CD14-positive monocyte (primary cell): Measurements from ENCODE around the gene GASK1A. TPM values are rescaled to one million over a fixed set of nuclear protein-coding genes. Genes with fewer than 3 reads are reported as not detected.

ENCODE experiments used
- DNase-seq, 3 donors: peaks; one replicate each; pipeline ENCODE4 v3.0.0-alpha.2; 2011 to 2022
- H2AFZ ChIP-seq: 2 replicates; pipeline ENCODE4 v1.6.0; 2012; ENCODE audit warnings: mild to moderate bottlenecking, low read depth, low read length, inconsistent platforms; ENCODE audit not compliant: insufficient read depth, poor library complexity, severe bottlenecking
- H3K27ac ChIP-seq, 2 donors: 1 replicate in 1 of 2; 2 replicates in 1 of 2; pipeline ENCODE4 v1.5.1; 2012 to 2013; ENCODE audit warnings: low read length in 2 of 2, control low read depth in 1 of 2, inconsistent platforms in 1 of 2, low read depth in 1 of 2, mild to moderate bottlenecking in 1 of 2
- H3K27me3 ChIP-seq, 2 donors: one replicate each; pipeline versions ENCODE4 v1.6.0 to v1.6.1; 2011 to 2013; ENCODE audit warnings: low read length in 2 of 2; ENCODE audit not compliant: control insufficient read depth in 2 of 2, insufficient read depth in 2 of 2
- H3K36me3 ChIP-seq, 2 donors: replicated peaks in 1 of 2; 1 replicate in 1 of 2; 2 replicates in 1 of 2; pipeline versions ENCODE4 v1.5.1 to v1.6.1; 2012 to 2013; ENCODE audit warnings: low read length in 2 of 2, control low read depth in 1 of 2, inconsistent platforms in 1 of 2, mild to moderate bottlenecking in 1 of 2; ENCODE audit not compliant: insufficient read depth in 2 of 2, control insufficient read depth in 1 of 2
- H3K4me1 ChIP-seq, 2 donors: 1 replicate in 1 of 2; 2 replicates in 1 of 2; pipeline versions ENCODE4 v1.5.1 to v1.6.1; 2012 to 2013; ENCODE audit warnings: low read length in 2 of 2, control low read depth in 1 of 2, inconsistent platforms in 1 of 2, mild to moderate bottlenecking in 1 of 2, moderate library complexity in 1 of 2; ENCODE audit not compliant: insufficient read depth in 2 of 2, control insufficient read depth in 1 of 2
- H3K4me2 ChIP-seq: replicated peaks from 2 replicates; pipeline ENCODE3; 2012; ENCODE audit warnings: low read length, moderate library complexity, mild to moderate bottlenecking; ENCODE audit not compliant: poor library complexity, severe bottlenecking; ENCODE audit errors: extremely low read depth
- H3K4me3 ChIP-seq, 3 experiments: fragments of 200-600 bp in 1 of 3; sonication (generic) in 1 of 3; replicated peaks in 1 of 3; 1 replicate in 2 of 3; 2 replicates in 1 of 3; pipeline ENCODE4 v1.5.1; 2011 to 2013; ENCODE audit warnings: low read length in 3 of 3, mild to moderate bottlenecking in 3 of 3, control low read depth in 2 of 3, low read depth in 2 of 3, inconsistent platforms in 1 of 3, moderate library complexity in 1 of 3
- H3K79me2 ChIP-seq: 2 replicates; pipeline ENCODE4 v1.6.0; 2012; ENCODE audit warnings: mild to moderate bottlenecking, control low read depth, inconsistent platforms, low read length, moderate library complexity; ENCODE audit not compliant: insufficient read depth
- H3K9ac ChIP-seq: 2 replicates; pipeline ENCODE4 v1.6.0; 2017; ENCODE audit warnings: low read length, mild to moderate bottlenecking; ENCODE audit not compliant: insufficient read depth, poor library complexity, severe bottlenecking
- H3K9me3 ChIP-seq, 2 donors: replicated peaks in 1 of 2; 1 replicate in 1 of 2; 2 replicates in 1 of 2; pipeline versions ENCODE4 v1.5.1 to v1.6.1; 2012 to 2013; ENCODE audit warnings: low read length in 2 of 2, control low read depth in 1 of 2; ENCODE audit not compliant: control insufficient read depth in 1 of 2, insufficient read depth in 1 of 2
- H4K20me1 ChIP-seq: 2 replicates; pipeline ENCODE4 v1.6.0; 2012; ENCODE audit warnings: mild to moderate bottlenecking, low read length, control low read depth, moderate library complexity; ENCODE audit not compliant: insufficient read depth
- H3K27ac Mint-ChIP-seq, 7 donors: one replicate each; pipeline ENCODE4 v1.8.0; 2020; ENCODE audit warnings: mild to moderate bottlenecking in 7 of 7, mixed read lengths in 7 of 7, moderate library complexity in 6 of 7, inconsistent platforms in 2 of 7
- H3K27me3 Mint-ChIP-seq, 3 donors: one replicate each; pipeline ENCODE4 v1.8.0; 2021 to 2022; ENCODE audit warnings: low read depth in 3 of 3, mild to moderate bottlenecking in 3 of 3, mixed read lengths in 3 of 3, moderate library complexity in 3 of 3, inconsistent platforms in 1 of 3
- H3K36me3 Mint-ChIP-seq, 2 donors: one replicate each; pipeline ENCODE4 v1.8.0; 2020; ENCODE audit warnings: mixed read lengths in 2 of 2, inconsistent platforms in 1 of 2, mild to moderate bottlenecking in 1 of 2
- H3K4me1 Mint-ChIP-seq: one replicate; pipeline ENCODE4 v1.8.0; 2020; ENCODE audit warnings: mild to moderate bottlenecking, mixed read lengths
- H3K4me3 Mint-ChIP-seq, 2 donors: one replicate each; pipeline ENCODE4 v1.8.0; 2020; ENCODE audit warnings: mild to moderate bottlenecking in 2 of 2, mixed read lengths in 2 of 2, moderate library complexity in 1 of 2
- H3K9me3 Mint-ChIP-seq, 7 donors: one replicate each; pipeline ENCODE4 v1.8.0; 2020 to 2022; ENCODE audit warnings: mixed read lengths in 7 of 7, mild to moderate bottlenecking in 6 of 7, moderate library complexity in 6 of 7, inconsistent platforms in 2 of 7
- CTCF ChIP-seq: fragments of 200-600 bp; IDR thresholded peaks from one replicate; pipeline ENCODE4 v1.8.0; 2022; ENCODE audit warnings: antibody characterized with exemption, mild to moderate bottlenecking
- WGBS: methylation state at CpG from one replicate; pipeline ENCODE4 v1.1.5; 2013; ENCODE audit warnings: missing lambda C conversion rate; ENCODE audit not compliant: insufficient coverage; 5-methylcytosine and 5-hydroxymethylcytosine counted together
- intact Hi-C, 2 donors: fragments of 100-400 bp; cut with micrococcal nuclease; formaldehyde crosslinking; loops; one replicate each; pipeline versions ENCODE4 v1.15.0 to v1.15.1; 2023
- polyA plus RNA-seq, 3 donors: library from polyadenylated mRNA; depleted of rRNA in 1 of 3; unstranded in 2 of 3; stranded (reverse) in 1 of 3; fragments of 300-500 nt in 2 of 3; fragments of >200 nt in 1 of 3; fragmentation: Illumina TruSeq in 2 of 3; gene quantifications; 1 replicate in 2 of 3; 2 replicates in 1 of 3; pipeline ENCODE4 v1.2.3, GENCODE V29; 2012 to 2021

GASK1A gene
- polyA plus RNA-seq, 3 donors = 0.13 TPM; not detected in 2

DNA sequence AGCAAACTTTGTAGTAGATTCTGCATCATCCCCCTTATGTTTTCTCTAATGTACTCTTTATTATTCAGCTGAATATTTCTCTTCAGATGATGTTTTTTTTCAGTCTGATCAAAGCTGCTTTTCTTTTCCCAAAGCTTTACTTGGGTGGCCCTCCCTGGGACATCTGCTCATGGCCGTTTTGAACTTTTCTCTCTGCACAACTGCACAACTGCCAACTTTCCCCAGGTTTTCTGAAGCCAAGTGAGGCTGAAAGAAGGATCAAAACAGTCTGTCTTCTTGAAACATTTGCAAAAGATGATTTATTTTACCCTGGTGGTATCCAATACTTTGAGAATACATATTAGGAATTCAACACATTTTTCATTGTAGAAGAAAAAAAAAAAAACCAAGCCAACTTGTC is 43.0 kb downstream of the GASK1A start:
- no peak overlapping the region for H3K27ac ChIP-seq
- TF ChIP-seq CTCF = no peak
- Mint-ChIP-seq H3K36me3 (no peaks in the 10 kb centered on the region), H3K27me3 (peaks cover 0 to 4% (median 3%) of the 10 kb centered on the region in 3 donors), H3K27ac (peak overlapping the region in 1 of 7 donors; percentile 19), H3K4me3 (no peak overlapping the region), H3K9me3 (peaks cover 0 to 10% (median 0%) of the 10 kb centered on the region in 7 donors), H3K4me1 (peaks cover 21% of the 10 kb centered on the region)
- intact Hi-C loops = no loop called here
- no peak overlapping the region for H2AFZ ChIP-seq
- H4K20me1 ChIP-seq = no peaks in the 10 kb centered on the region
- H3K4me3 ChIP-seq = no peak overlapping the region
- H3K79me2 ChIP-seq = no peaks in the 10 kb centered on the region
- no peaks in the 10 kb centered on the region for H3K27me3 ChIP-seq
- no peaks in the 10 kb centered on the region for H3K36me3 ChIP-seq
- no peak overlapping the region for H3K9ac ChIP-seq
- peaks cover 8 to 12% of the 10 kb centered on the region in 2 donors for H3K9me3 ChIP-seq
- 100% methylated on average over 1 of the region's 1 CpG for WGBS
- DNase-seq = no peak
- no peak overlapping the region for H3K4me2 ChIP-seq
- peaks cover 0 to 12% of the 10 kb centered on the region in 2 donors for H3K4me1 ChIP-seq

DNA sequence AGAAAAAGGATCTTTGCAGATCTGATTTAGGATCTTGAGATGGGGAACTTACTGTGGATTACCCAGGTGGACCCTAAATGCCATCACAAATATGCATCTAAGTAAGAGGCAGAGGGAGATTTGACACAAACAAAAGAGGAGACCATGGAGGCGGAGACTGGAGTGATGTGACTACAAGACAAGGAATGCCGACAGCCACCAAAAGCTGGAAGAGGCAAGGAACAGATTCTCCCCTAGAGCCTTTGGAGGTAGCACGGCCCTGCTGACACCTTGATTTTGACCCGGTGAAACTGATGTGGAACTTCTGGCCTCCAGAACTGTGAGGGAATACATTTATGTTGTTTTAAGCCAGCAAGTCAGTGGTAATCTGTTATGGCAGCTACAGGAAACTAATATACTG is 44.0 kb downstream of the GASK1A start:
- H3K4me1 ChIP-seq = peaks cover 0 to 12% of the 10 kb centered on the region in 2 donors
- H3K27ac ChIP-seq = no peak overlapping the region
- H3K4me3 ChIP-seq = no peak overlapping the region
- H3K4me2 ChIP-seq = no peak overlapping the region
- Mint-ChIP-seq H3K9me3 (peaks cover 0 to 10% (median 0%) of the 10 kb centered on the region in 7 donors), H3K4me3 (no peak overlapping the region), H3K27ac (no peak overlapping the region), H3K4me1 (peaks cover 21% of the 10 kb centered on the region), H3K36me3 (no peaks in the 10 kb centered on the region), H3K27me3 (peaks cover 0 to 4% (median 3%) of the 10 kb centered on the region in 3 donors)
- H3K9ac ChIP-seq = no peak overlapping the region
- peaks cover 0 to 4% of the 10 kb centered on the region in 2 donors for H3K9me3 ChIP-seq
- no peaks in the 10 kb centered on the region for H3K79me2 ChIP-seq
- DNase-seq = no peak
- H2AFZ ChIP-seq = no peak overlapping the region
- H4K20me1 ChIP-seq = no peaks in the 10 kb centered on the region
- no peaks in the 10 kb centered on the region for H3K27me3 ChIP-seq
- no peaks in the 10 kb centered on the region for H3K36me3 ChIP-seq
- 100% methylated on average over 2 of the region's 4 CpGs for WGBS
- no peak for TF ChIP-seq CTCF
- intact Hi-C loops = no loop called here
